SK-N-MC (cell line): ENCODE measurements around the gene XXYLT1.

Experiments
- EZH2 ChIP-seq: fragments of 200-600 bp; sonication (generic); IDR thresholded peaks from one replicate; pipeline ENCODE4 v1.6.1; 2017; ENCODE audit warnings: antibody characterized with exemption
- POLR2AphosphoS5 ChIP-seq: IDR thresholded peaks from 2 replicates; pipeline ENCODE4 v1.6.1; 2012; ENCODE audit warnings: mild to moderate bottlenecking, low read depth, low read length, borderline replicate concordance

- TF ChIP-seq EZH2: no peak
- no peak for TF ChIP-seq POLR2AphosphoS5
Observed at GRCh38 chr3:195165790-195166189, 105.2 kb downstream of the XXYLT1 start.
